Measurements from ENCODE around the gene ARHGAP24. TPM values are rescaled to one million over a fixed set of nuclear protein-coding genes. Genes with fewer than 3 reads are reported as not detected.

ARHGAP24 gene
- total RNA-seq, 6 experiments from 2014 or later, result 4.0 to 7.3 (median 6.1) TPM

- no peak overlapping the region for H3K27ac ChIP-seq
- no peak for TF ChIP-seq POLR2A (IDR thresholded peaks at IDR 0.05)
- TF ChIP-seq, protein P1, sequence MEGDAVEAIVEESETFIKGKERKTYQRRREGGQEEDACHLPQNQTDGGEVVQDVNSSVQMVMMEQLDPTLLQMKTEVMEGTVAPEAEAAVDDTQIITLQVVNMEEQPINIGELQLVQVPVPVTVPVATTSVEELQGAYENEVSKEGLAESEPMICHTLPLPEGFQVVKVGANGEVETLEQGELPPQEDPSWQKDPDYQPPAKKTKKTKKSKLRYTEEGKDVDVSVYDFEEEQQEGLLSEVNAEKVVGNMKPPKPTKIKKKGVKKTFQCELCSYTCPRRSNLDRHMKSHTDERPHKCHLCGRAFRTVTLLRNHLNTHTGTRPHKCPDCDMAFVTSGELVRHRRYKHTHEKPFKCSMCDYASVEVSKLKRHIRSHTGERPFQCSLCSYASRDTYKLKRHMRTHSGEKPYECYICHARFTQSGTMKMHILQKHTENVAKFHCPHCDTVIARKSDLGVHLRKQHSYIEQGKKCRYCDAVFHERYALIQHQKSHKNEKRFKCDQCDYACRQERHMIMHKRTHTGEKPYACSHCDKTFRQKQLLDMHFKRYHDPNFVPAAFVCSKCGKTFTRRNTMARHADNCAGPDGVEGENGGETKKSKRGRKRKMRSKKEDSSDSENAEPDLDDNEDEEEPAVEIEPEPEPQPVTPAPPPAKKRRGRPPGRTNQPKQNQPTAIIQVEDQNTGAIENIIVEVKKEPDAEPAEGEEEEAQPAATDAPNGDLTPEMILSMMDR (IDR thresholded peaks at IDR 0.05), result no peak
- intact Hi-C loops (cut with DNase I), result no loop called here
- WGBS (ENCODE audit: insufficient coverage, low coverage, low lambda C conversion rate, missing lambda C conversion rate), result 68% methylated on average over 6 of the region's 6 CpGs
- no peak for ATAC-seq
- no peaks in the 10 kb centered on the region for H3K36me3 ChIP-seq
- H3K27me3 ChIP-seq, result no peaks in the 10 kb centered on the region
- DNase-seq, result no peak
- H3K4me1 ChIP-seq, result peaks cover 0 to 4% (median 0%) of the 10 kb centered on the region in 4 donors
- H3K9me3 ChIP-seq, result no peaks in the 10 kb centered on the region
- no peak overlapping the region for H3K4me3 ChIP-seq
These were observed 385.3 kb downstream of the ARHGAP24 start for GRCh38 chr4:85860066-85860740.

- H3K4me3 ChIP-seq, result no peak overlapping the region
- H3K27ac ChIP-seq, result no peak overlapping the region
- DNase-seq, result no peak
- no peaks in the 10 kb centered on the region for H3K9me3 ChIP-seq
- intact Hi-C loops (cut with DNase I), result no loop called here
- TF ChIP-seq POLR2A (IDR thresholded peaks at IDR 0.05), result no peak
- H3K4me1 ChIP-seq, result peaks cover 0 to 4% (median 0%) of the 10 kb centered on the region in 4 donors
- WGBS (ENCODE audit: insufficient coverage, low coverage, low lambda C conversion rate, missing lambda C conversion rate), result 52% methylated on average over 5 of the region's 5 CpGs
- H3K27me3 ChIP-seq, result no peaks in the 10 kb centered on the region
- no peaks in the 10 kb centered on the region for H3K36me3 ChIP-seq
- ATAC-seq, result no peak
These were observed 386.3 kb downstream of the ARHGAP24 start for GRCh38 chr4:85861064-85861765.

DNA sequence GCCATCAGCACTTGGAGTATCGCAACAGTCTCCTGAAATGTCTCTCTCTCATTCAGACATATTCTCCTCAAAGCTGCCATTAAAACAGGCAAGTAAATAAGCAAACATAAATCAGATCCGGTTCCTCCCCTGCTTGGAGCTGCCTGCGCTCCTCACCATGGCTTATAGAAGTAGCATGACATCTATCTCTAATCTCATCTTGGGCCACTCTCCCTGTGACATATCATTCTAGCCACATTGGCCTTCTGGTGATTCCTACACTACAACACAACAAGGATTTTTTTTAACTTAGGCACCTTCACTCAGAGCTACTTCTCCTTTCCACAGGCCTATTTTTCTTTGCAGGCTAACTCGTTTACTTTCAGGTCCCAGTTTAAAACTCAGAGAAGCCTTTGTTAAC, 387.9 kb downstream of the ARHGAP24 start:
- H3K36me3 ChIP-seq, result no peaks in the 10 kb centered on the region
- H3K27ac ChIP-seq, result no peak overlapping the region
- ATAC-seq (no peak), DNase-seq (no peak)
- H3K9me3 ChIP-seq, result no peaks in the 10 kb centered on the region
- TF ChIP-seq, protein P1 (IDR thresholded peaks at IDR 0.05), result no peak
- no peak for TF ChIP-seq POLR2A (IDR thresholded peaks at IDR 0.05)
- WGBS (ENCODE audit: insufficient coverage, low coverage, low lambda C conversion rate, missing lambda C conversion rate), result 74% methylated on average over 3 of the region's 4 CpGs
- no peak overlapping the region for H3K4me3 ChIP-seq
- intact Hi-C loops (cut with DNase I), result no loop called here
- H3K27me3 ChIP-seq, result no peaks in the 10 kb centered on the region
- peaks cover 0 to 4% (median 0%) of the 10 kb centered on the region in 4 donors for H3K4me1 ChIP-seq

- TF ChIP-seq, protein P1 (IDR thresholded peaks at IDR 0.05), result no peak
- TF ChIP-seq POLR2A (IDR thresholded peaks at IDR 0.05), result no peak
- intact Hi-C loops (cut with DNase I), result no loop called here
- no peaks in the 10 kb centered on the region for H3K9me3 ChIP-seq
- WGBS (ENCODE audit: insufficient coverage, low coverage, low lambda C conversion rate, missing lambda C conversion rate), result 53% methylated on average over 4 of the region's 5 CpGs
- ATAC-seq, result no peak
- no peak overlapping the region for H3K4me3 ChIP-seq
- no peak for DNase-seq
- no peak overlapping the region for H3K27ac ChIP-seq
- no peaks in the 10 kb centered on the region for H3K27me3 ChIP-seq
- no peaks in the 10 kb centered on the region for H3K36me3 ChIP-seq
- peaks cover 0 to 4% (median 0%) of the 10 kb centered on the region in 4 donors for H3K4me1 ChIP-seq
These were observed 389.6 kb downstream of the ARHGAP24 start for GRCh38 chr4:85864259-85865205.

Data from right lobe of liver (tissue), 6 donors.